GM23338 (cell line): ENCODE data around the gene CCDC170. TPM values are rescaled to one million over a fixed set of nuclear protein-coding genes. Genes with fewer than 3 reads are reported as not detected.

ENCODE experiments used
- ATAC-seq: fragments of 200-7000 bp; cut with Tn5 transposase; 3 replicates; pipeline ENCODE4 v1.9.1; 2020
- DNase-seq: peaks from one replicate; pipeline ENCODE4 v3.0.0-alpha.2; 2015; ENCODE audit warnings: low spot score
- H2AFZ ChIP-seq: fragments of 200-600 bp; sonication (generic); 2 replicates; pipeline ENCODE4 v1.8.0; 2016; ENCODE audit warnings: antibody characterized with exemption, mild to moderate bottlenecking, moderate library complexity
- H3F3A ChIP-seq: fragments of 200-600 bp; sonication (generic); replicated peaks from 2 replicates; pipeline ENCODE4 v1.8.0; 2017; ENCODE audit warnings: antibody characterized with exemption, mixed run types, low read depth
- H3K27ac ChIP-seq: fragments of 200-600 bp; sonication (generic); 2 replicates; pipeline ENCODE4 v1.6.1; 2016; ENCODE audit warnings: low read depth
- H3K27me3 ChIP-seq: fragments of 200-600 bp; sonication (generic); 2 replicates; pipeline ENCODE4 v1.8.0; 2016; ENCODE audit warnings: mild to moderate bottlenecking, mixed run types, moderate library complexity; ENCODE audit not compliant: insufficient read depth
- H3K36me3 ChIP-seq: fragments of 200-600 bp; sonication (generic); 2 replicates; pipeline ENCODE4 v1.8.0; 2016; ENCODE audit warnings: mild to moderate bottlenecking; ENCODE audit not compliant: insufficient read depth
- H3K4me1 ChIP-seq: fragments of 200-600 bp; sonication (generic); 2 replicates; pipeline ENCODE4 v1.8.0; 2016; ENCODE audit warnings: mild to moderate bottlenecking, moderate library complexity; ENCODE audit not compliant: insufficient read depth
- H3K4me2 ChIP-seq: fragments of 200-600 bp; sonication (generic); 2 replicates; pipeline ENCODE4 v1.7.1; 2017; ENCODE audit warnings: mixed run types
- H3K4me3 ChIP-seq: fragments of 200-600 bp; sonication (generic); 2 replicates; pipeline ENCODE4 v1.6.1; 2016; ENCODE audit warnings: mixed run types
- H3K79me2 ChIP-seq: fragments of 200-600 bp; sonication (generic); replicated peaks from 2 replicates; pipeline ENCODE4 v1.8.0; 2017; ENCODE audit warnings: mild to moderate bottlenecking; ENCODE audit not compliant: insufficient read depth
- H3K9me2 ChIP-seq: fragments of 200-600 bp; sonication (generic); 2 replicates; pipeline ENCODE4 v1.8.0; 2017; ENCODE audit not compliant: insufficient read depth
- H4K20me1 ChIP-seq: fragments of 200-600 bp; sonication (generic); replicated peaks from 2 replicates; pipeline ENCODE4 v1.8.0; 2017; ENCODE audit warnings: mild to moderate bottlenecking; ENCODE audit not compliant: insufficient read depth
- H3K27ac Mint-ChIP-seq: 2 replicates; pipeline ENCODE4 v1.8.0; 2020; ENCODE audit warnings: inconsistent platforms, mild to moderate bottlenecking, moderate library complexity, mixed read lengths
- H3K27me3 Mint-ChIP-seq: 3 replicates; pipeline ENCODE4 v1.8.0; 2022; ENCODE audit warnings: low read depth, mild to moderate bottlenecking, moderate library complexity, mixed read lengths, inconsistent platforms; ENCODE audit not compliant: insufficient read depth, poor library complexity
- H3K36me3 Mint-ChIP-seq: 3 replicates; pipeline ENCODE4 v1.8.0; 2021; ENCODE audit warnings: low read depth, mild to moderate bottlenecking, inconsistent platforms, moderate library complexity, mixed read lengths
- H3K4me1 Mint-ChIP-seq: 3 replicates; pipeline ENCODE4 v1.8.0; 2020; ENCODE audit warnings: mild to moderate bottlenecking, inconsistent platforms, mixed read lengths
- H3K4me3 Mint-ChIP-seq: 3 replicates; pipeline ENCODE4 v1.8.0; 2021; ENCODE audit warnings: moderate library complexity, mild to moderate bottlenecking, inconsistent platforms, mixed read lengths
- H3K9me3 Mint-ChIP-seq: 3 replicates; pipeline ENCODE4 v1.8.0; 2020; ENCODE audit warnings: moderate library complexity, mild to moderate bottlenecking, inconsistent platforms, mixed read lengths
- ETS1 ChIP-seq: IDR thresholded peaks from 2 replicates; pipeline ENCODE4 v1.6.1; 2016; ENCODE audit warnings: antibody characterized with exemption
- EZH2 ChIP-seq: fragments of 200-600 bp; sonication (generic); IDR thresholded peaks from one replicate; pipeline ENCODE4 v1.8.0; 2017; ENCODE audit warnings: antibody characterized with exemption, mild to moderate bottlenecking, low read depth; ENCODE audit not compliant: unreplicated experiment
- EZH2phosphoT487 ChIP-seq: fragments of 200-600 bp; sonication (generic); IDR thresholded peaks from one replicate; pipeline ENCODE4 v1.8.1; 2018; ENCODE audit warnings: antibody characterized with exemption; ENCODE audit not compliant: unreplicated experiment
- JUNB ChIP-seq: IDR thresholded peaks from one replicate; pipeline ENCODE4 v1.6.1; 2016; ENCODE audit warnings: antibody characterized with exemption; ENCODE audit not compliant: unreplicated experiment
- NANOG ChIP-seq: IDR thresholded peaks from 2 replicates; pipeline ENCODE4 v1.6.1; 2016; ENCODE audit warnings: antibody characterized with exemption, borderline replicate concordance
- POLR2AphosphoS5 ChIP-seq: IDR thresholded peaks from 2 replicates; pipeline ENCODE4 v1.6.1; 2016; ENCODE audit warnings: antibody characterized with exemption, low read depth
- REST ChIP-seq: IDR thresholded peaks from one replicate; pipeline ENCODE4 v1.6.1; 2018; ENCODE audit warnings: antibody characterized with exemption; ENCODE audit not compliant: unreplicated experiment
- ZNF114 ChIP-seq: fragments of 250-450 bp; sonication (Bioruptor Pico); IDR thresholded peaks from 2 replicates; pipeline ENCODE4 v1.5.0; 2020; ENCODE audit warnings: mild to moderate bottlenecking, moderate library complexity
- ZNF331 ChIP-seq: fragments of 250-450 bp; sonication (Bioruptor Pico); IDR thresholded peaks from 2 replicates; pipeline ENCODE4 v1.5.0; 2020; ENCODE audit warnings: low read depth, mild to moderate bottlenecking, moderate library complexity
- ZNF462 ChIP-seq: fragments of 250-450 bp; sonication (Bioruptor Pico); IDR thresholded peaks from 2 replicates; pipeline ENCODE4 v1.5.0; 2020; ENCODE audit warnings: mild to moderate bottlenecking, moderate library complexity
- polyA plus RNA-seq: library from polyadenylated mRNA; unstranded; fragments of >200 nt; fragmentation: Nextera tagmentation; extraction: Ambion mirVana; gene quantifications from 2 replicates; pipeline ENCODE4 v1.2.1, GENCODE V29; 2016
- total RNA-seq: library from RNA; depleted of rRNA; stranded (reverse); fragments of >200 nt; shearing (Covaris generic); gene quantifications from 2 replicates; pipeline ENCODE4 v1.2.3, GENCODE V29; 2014

The CCDC170 gene
- total and polyA plus RNA-seq, 2 experiments from 2014 or later = 0.18 TPM; not detected in 1

- no peaks in the 10 kb centered on the region for H3K27me3 ChIP-seq
- no peak overlapping the region for H3K4me3 Mint-ChIP-seq
- H4K20me1 ChIP-seq = no peaks in the 10 kb centered on the region
- no peaks in the 10 kb centered on the region for H3K9me3 Mint-ChIP-seq
- no peaks in the 10 kb centered on the region for H3F3A ChIP-seq
- H3K4me1 ChIP-seq = no peaks in the 10 kb centered on the region
- TF ChIP-seq EZH2 (no peak), ETS1 (no peak)
- H3K4me1 Mint-ChIP-seq = no peaks in the 10 kb centered on the region
- H3K79me2 ChIP-seq = no peaks in the 10 kb centered on the region
- no peak overlapping the region for H3K4me2 ChIP-seq
- no peaks in the 10 kb centered on the region for H3K27me3 Mint-ChIP-seq
- no peak overlapping the region for H3K4me3 ChIP-seq
- peak overlapping the region; percentile 45; the same call in 1 of the 2 replicates for H2AFZ ChIP-seq
- H3K36me3 ChIP-seq = no peaks in the 10 kb centered on the region
- no peak overlapping the region for H3K27ac Mint-ChIP-seq
- 0 out of 2 replicates have a peak, but pooled peaks cover 3% of the 10 kb centered on the region for H3K9me2 ChIP-seq
- no peak overlapping the region for H3K27ac ChIP-seq
- ATAC-seq = no peak
- H3K36me3 Mint-ChIP-seq = no peaks in the 10 kb centered on the region
- no peak for DNase-seq
These were observed 171.5 kb downstream of the CCDC170 start for GRCh38 chr6:151665329-151665728.

- H3K9me3 Mint-ChIP-seq = peaks cover 6% of the 10 kb centered on the region; the same call in 2 of the 3 replicates
- Histone ChIP-seq H3K9me2 (0 out of 2 replicates have a peak, but pooled peaks cover 3% of the 10 kb centered on the region), H2AFZ (no peak overlapping the region), H4K20me1 (no peaks in the 10 kb centered on the region), H3K4me3 (no peak overlapping the region), H3K4me1 (no peaks in the 10 kb centered on the region), H3F3A (no peaks in the 10 kb centered on the region), H3K27me3 (no peaks in the 10 kb centered on the region), H3K4me2 (no peak overlapping the region), H3K36me3 (no peaks in the 10 kb centered on the region), H3K79me2 (no peaks in the 10 kb centered on the region), H3K27ac (no peak overlapping the region)
- no peak for DNase-seq
- H3K4me3 Mint-ChIP-seq = no peak overlapping the region
- H3K27me3 Mint-ChIP-seq = no peaks in the 10 kb centered on the region
- ATAC-seq = no peak
- no peak overlapping the region for H3K27ac Mint-ChIP-seq
- H3K4me1 Mint-ChIP-seq = no peaks in the 10 kb centered on the region
- H3K36me3 Mint-ChIP-seq = no peaks in the 10 kb centered on the region; the same call in 2 of the 3 replicates
- TF ChIP-seq JUNB (no peak), REST (no peak), ZNF462 (CRISPR knock-in tag) (no peak), EZH2 (no peak), ETS1 (no peak), ZNF331 (CRISPR knock-in tag) (no peak), POLR2AphosphoS5 (no peak), EZH2phosphoT487 (no peak), NANOG (no peak), ZNF114 (CRISPR knock-in tag) (no peak)
These were observed 172.7 kb downstream of the CCDC170 start for GRCh38 chr6:151666526-151666925.
